GM19025 (cell line): ENCODE measurements around the gene AKAP10.
"Not testable (repeated sequence)": the region's sequence is repeated elsewhere in the genome, so short reads cannot be mapped to it uniquely, and the experiment has no call there.

Source experiments
- ATAC-seq: cut with Tn5 transposase; IDR thresholded peaks from one replicate; pipeline ENCODE4 v1.9.1; 2021; ENCODE audit warnings: mild to moderate bottlenecking, low read depth, moderate library complexity; ENCODE audit not compliant: unreplicated experiment

Gene AKAP10

GRCh38 chr17:19935169-19935568 is 42.5 kb downstream of the AKAP10 start:
- ATAC-seq, result no peak

GRCh38 chr17:19933628-19934027 is 44.0 kb downstream of the AKAP10 start:
- no peak for ATAC-seq

GRCh38 chr17:19933221-19933620 is 44.4 kb downstream of the AKAP10 start:
- ATAC-seq, result no peak

GRCh38 chr17:19928299-19928698 is 49.3 kb downstream of the AKAP10 start:
- ATAC-seq, result no peak

- ATAC-seq, result no peak
Observed at GRCh38 chr17:19915245-19915978, 62.2 kb downstream of the AKAP10 start.

- ATAC-seq, result no peak
Observed at GRCh38 chr17:19911033-19911432, 66.6 kb downstream of the AKAP10 start.

- ATAC-seq, result no peak
Observed at GRCh38 chr17:19909139-19909538, 68.5 kb downstream of the AKAP10 start.

- no peak for ATAC-seq
Observed at GRCh38 chr17:19905502-19905901, 72.1 kb downstream of the AKAP10 start.

- ATAC-seq, result no peak
Observed at GRCh38 chr17:19904924-19905323, 72.7 kb downstream of the AKAP10 start.

GRCh38 chr17:19904412-19904811 is 73.2 kb downstream of the AKAP10 start:
- ATAC-seq, result no peak

GRCh38 chr17:19900809-19901208 is 76.8 kb downstream of the AKAP10 start:
- ATAC-seq, result no peak

GRCh38 chr17:19897903-19898302 is 79.7 kb downstream of the AKAP10 start:
- ATAC-seq, result no peak

- ATAC-seq, result no peak
Observed at GRCh38 chr17:19897090-19897837, 80.4 kb downstream of the AKAP10 start.

GRCh38 chr17:19896679-19897078 is 80.9 kb downstream of the AKAP10 start:
- ATAC-seq, result no peak

GRCh38 chr17:19890554-19890953 is 87.1 kb downstream of the AKAP10 start:
- ATAC-seq, result not testable (repeated sequence)

- ATAC-seq, result not testable (repeated sequence)
Observed at GRCh38 chr17:19890001-19890400, 87.6 kb downstream of the AKAP10 start.

GRCh38 chr17:19886116-19886515 is 91.5 kb downstream of the AKAP10 start:
- no peak for ATAC-seq

GRCh38 chr17:19883537-19884215 is 94.0 kb downstream of the AKAP10 start:
- ATAC-seq, result no peak

- no peak for ATAC-seq
Observed at GRCh38 chr17:19880393-19880792, 97.2 kb downstream of the AKAP10 start.

- no peak for ATAC-seq
Observed at GRCh38 chr17:19877364-19877945, 100.2 kb downstream of the AKAP10 start.
